Measurements from ENCODE around the gene NDUFAF2.

DNA sequence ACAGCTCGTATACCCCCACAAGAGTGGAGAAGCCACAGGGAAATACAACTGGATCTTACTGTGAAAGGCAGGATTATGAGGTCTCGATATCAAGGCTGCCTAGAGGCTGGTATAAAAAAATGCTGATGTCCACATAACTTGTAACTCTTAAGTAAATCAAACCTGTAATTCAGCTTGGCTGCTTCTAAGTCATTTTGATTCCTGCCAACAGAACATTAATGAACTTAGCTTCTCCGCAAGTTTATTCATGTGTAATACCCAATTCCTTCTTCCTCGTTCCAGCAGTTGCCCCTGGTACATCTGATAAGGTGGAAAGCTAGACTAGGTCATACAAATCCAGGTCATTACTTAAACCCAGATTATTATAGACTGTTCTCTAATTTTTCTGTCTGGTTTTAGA lies 233.7 kb downstream of the NDUFAF2 start:
- TF ChIP-seq GATA3 (IDR thresholded peaks at IDR 0.05; ENCODE audit: low read depth, low read length) = no peak
- no peak for TF ChIP-seq GATA2 (IDR thresholded peaks at IDR 0.05; ENCODE audit: low read depth, low read length)

Data from SH-SY5Y (cell line).